ENCODE data around the gene PLEKHH1.

PLEKHH1 gene

DNA sequence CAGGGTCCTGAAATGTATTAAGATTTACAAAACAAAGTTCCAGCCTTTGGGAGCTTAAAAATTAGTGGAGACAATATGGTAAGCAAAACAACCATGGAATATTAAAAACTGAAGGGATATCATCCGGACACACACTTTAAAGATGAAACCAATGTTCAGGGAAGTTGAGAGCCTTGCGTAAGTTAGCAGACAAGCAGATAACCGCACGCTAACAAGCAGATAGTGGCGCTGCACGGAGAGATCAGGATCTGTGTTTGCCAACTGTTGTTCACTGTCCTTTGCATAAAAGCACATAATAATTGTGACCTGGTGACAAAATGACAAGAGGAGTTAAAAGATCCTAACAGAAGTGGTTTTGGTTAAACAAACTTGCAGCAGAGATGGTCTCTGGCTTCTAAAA lies 30.2 kb upstream of the PLEKHH1 start:
- Histone ChIP-seq H2BK120ac (ENCODE audit: low read depth, low read length) (no peak overlapping the region), H3K18ac (ENCODE audit: low read length) (no peak overlapping the region), H3K79me2 (ENCODE audit: control insufficient read depth, insufficient read depth, low read length) (no peaks in the 10 kb centered on the region), H3K27me3 (ENCODE audit: insufficient read depth, low read length, poor library complexity) (no peaks in the 10 kb centered on the region), H3K56ac (ENCODE audit: low read length) (no peak overlapping the region), H3K4me2 (ENCODE audit: low read length) (no peak overlapping the region), H3K4me3 (ENCODE audit: low read length) (no peak overlapping the region), H2AK5ac (ENCODE audit: low read length) (no peak overlapping the region), H3K4ac (ENCODE audit: low read depth, low read length) (no peak overlapping the region), H3K4me1 (ENCODE audit: control insufficient read depth, low read depth, low read length) (no peaks in the 10 kb centered on the region), H3K27ac (ENCODE audit: low read depth, low read length) (no peak overlapping the region), H2BK5ac (ENCODE audit: low read length) (no peak overlapping the region), H3K36me3 (ENCODE audit: control insufficient read depth, insufficient read depth, low read length) (no peaks in the 10 kb centered on the region), H3K23ac (ENCODE audit: low read length) (no peak overlapping the region), H3K9ac (ENCODE audit: low read length) (no peak overlapping the region), H4K8ac (ENCODE audit: low read depth, low read length) (no peak overlapping the region), H3K79me1 (ENCODE audit: low read length) (no peaks in the 10 kb centered on the region), H2BK15ac (replicated peaks; ENCODE audit: low read depth) (no peak overlapping the region), H4K5ac (ENCODE audit: low read length) (no peak overlapping the region)
- no peak for DNase-seq
- WGBS (ENCODE audit: extremely low coverage, insufficient coverage, low lambda C conversion rate): no CpG with 5 or more reads among the region's 6 CpGs

DNA sequence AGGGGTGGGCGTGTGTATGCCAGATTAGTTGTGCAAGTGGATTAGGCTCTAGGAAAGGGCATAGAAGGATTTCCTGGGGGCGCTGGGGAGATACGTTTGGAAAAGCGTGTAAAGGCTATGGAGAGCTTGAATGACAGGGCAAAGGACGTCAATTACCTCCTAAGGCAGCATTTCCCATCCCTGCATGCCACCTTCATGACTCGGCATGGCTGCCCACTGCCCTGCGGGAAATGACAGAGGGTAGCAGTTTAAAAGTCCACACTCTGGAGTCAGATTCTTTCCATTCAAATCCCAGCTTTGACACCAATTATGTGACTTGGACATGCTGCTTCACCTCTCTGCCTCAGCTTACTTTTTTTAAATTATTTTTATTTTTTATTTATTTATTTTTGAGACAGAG lies 29.8 kb upstream of the PLEKHH1 start:
- no peak overlapping the region for H3K18ac ChIP-seq (ENCODE audit: low read length)
- no peaks in the 10 kb centered on the region for H3K79me1 ChIP-seq (ENCODE audit: low read length)
- no peak overlapping the region for H2AK5ac ChIP-seq (ENCODE audit: low read length)
- H2BK15ac ChIP-seq (replicated peaks; ENCODE audit: low read depth): no peak overlapping the region
- WGBS (ENCODE audit: extremely low coverage, insufficient coverage, low lambda C conversion rate): no CpG with 5 or more reads among the region's 7 CpGs
- H3K4me3 ChIP-seq (ENCODE audit: low read length): no peak overlapping the region
- DNase-seq: no peak
- H3K79me2 ChIP-seq (ENCODE audit: control insufficient read depth, insufficient read depth, low read length): no peaks in the 10 kb centered on the region
- no peak overlapping the region for H3K9ac ChIP-seq (ENCODE audit: low read length)
- no peaks in the 10 kb centered on the region for H3K4me1 ChIP-seq (ENCODE audit: control insufficient read depth, low read depth, low read length)
- H2BK5ac ChIP-seq (ENCODE audit: low read length): no peak overlapping the region
- no peak overlapping the region for H2BK120ac ChIP-seq (ENCODE audit: low read depth, low read length)
- H3K36me3 ChIP-seq (ENCODE audit: control insufficient read depth, insufficient read depth, low read length): no peaks in the 10 kb centered on the region
- no peak overlapping the region for H3K56ac ChIP-seq (ENCODE audit: low read length)
- H3K23ac ChIP-seq (ENCODE audit: low read length): no peak overlapping the region
- no peak overlapping the region for H3K4me2 ChIP-seq (ENCODE audit: low read length)
- no peak overlapping the region for H3K27ac ChIP-seq (ENCODE audit: low read depth, low read length)
- H4K8ac ChIP-seq (ENCODE audit: low read depth, low read length): no peak overlapping the region
- no peak overlapping the region for H3K4ac ChIP-seq (ENCODE audit: low read depth, low read length)
- no peaks in the 10 kb centered on the region for H3K27me3 ChIP-seq (ENCODE audit: insufficient read depth, low read length, poor library complexity)
- H4K5ac ChIP-seq (ENCODE audit: low read length): no peak overlapping the region

DNA sequence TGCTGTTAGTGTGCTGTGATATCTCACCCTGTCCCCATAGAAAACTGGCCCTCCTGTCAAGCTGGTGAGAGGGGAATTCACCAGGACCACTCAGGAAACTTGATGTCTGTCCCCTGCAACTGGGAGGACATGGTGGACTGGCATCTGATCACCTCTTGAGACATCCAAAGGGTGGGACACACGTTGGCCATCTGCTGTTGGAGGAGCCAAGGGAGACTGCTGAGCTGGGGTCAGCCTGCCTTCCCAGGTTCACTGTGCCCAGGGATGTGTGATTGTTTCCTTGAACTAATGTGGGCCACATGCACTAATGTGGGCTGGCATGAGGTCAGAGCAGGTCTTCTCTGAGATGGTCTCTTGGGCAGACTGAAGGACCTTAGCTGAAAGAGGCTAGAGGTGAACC lies 27.8 kb upstream of the PLEKHH1 start:
- DNase-seq: no peak
- Histone ChIP-seq H3K56ac (ENCODE audit: low read length) (no peak overlapping the region), H3K79me1 (ENCODE audit: low read length) (no peaks in the 10 kb centered on the region), H4K8ac (ENCODE audit: low read depth, low read length) (no peak overlapping the region), H3K23ac (ENCODE audit: low read length) (no peak overlapping the region), H4K5ac (ENCODE audit: low read length) (no peak overlapping the region), H3K18ac (ENCODE audit: low read length) (no peak overlapping the region), H3K27ac (ENCODE audit: low read depth, low read length) (no peak overlapping the region), H2BK5ac (ENCODE audit: low read length) (no peak overlapping the region), H3K36me3 (ENCODE audit: control insufficient read depth, insufficient read depth, low read length) (no peaks in the 10 kb centered on the region), H3K4me1 (ENCODE audit: control insufficient read depth, low read depth, low read length) (no peaks in the 10 kb centered on the region), H3K79me2 (ENCODE audit: control insufficient read depth, insufficient read depth, low read length) (no peaks in the 10 kb centered on the region), H3K9ac (ENCODE audit: low read length) (no peak overlapping the region), H3K27me3 (ENCODE audit: insufficient read depth, low read length, poor library complexity) (no peaks in the 10 kb centered on the region), H2BK120ac (ENCODE audit: low read depth, low read length) (no peak overlapping the region), H3K4me3 (ENCODE audit: low read length) (no peak overlapping the region), H2AK5ac (ENCODE audit: low read length) (no peak overlapping the region), H3K4me2 (ENCODE audit: low read length) (no peak overlapping the region), H3K4ac (ENCODE audit: low read depth, low read length) (no peak overlapping the region), H2BK15ac (replicated peaks; ENCODE audit: low read depth) (no peak overlapping the region)
- WGBS (ENCODE audit: extremely low coverage, insufficient coverage, low lambda C conversion rate): no CpG with 5 or more reads among the region's 1 CpG

- no CpG with 5 or more reads among the region's 3 CpGs for WGBS (ENCODE audit: extremely low coverage, insufficient coverage, low lambda C conversion rate)
- DNase-seq: no peak
Measured at GRCh38 chr14:67508956-67509355, 24.1 kb upstream of the PLEKHH1 start.

GRCh38 chr14:67510121-67510520 lies 23.0 kb upstream of the PLEKHH1 start:
- no peak overlapping the region for H3K4me2 ChIP-seq (ENCODE audit: low read length)
- DNase-seq: no peak
- H3K36me3 ChIP-seq (ENCODE audit: control insufficient read depth, insufficient read depth, low read length): no peaks in the 10 kb centered on the region
- no peaks in the 10 kb centered on the region for H3K79me2 ChIP-seq (ENCODE audit: control insufficient read depth, insufficient read depth, low read length)
- no peaks in the 10 kb centered on the region for H3K79me1 ChIP-seq (ENCODE audit: low read length)
- no peaks in the 10 kb centered on the region for H3K4me1 ChIP-seq (ENCODE audit: control insufficient read depth, low read depth, low read length)
- H4K5ac ChIP-seq (ENCODE audit: low read length): no peak overlapping the region
- no peak overlapping the region for H2AK5ac ChIP-seq (ENCODE audit: low read length)
- no peak overlapping the region for H2BK15ac ChIP-seq (replicated peaks; ENCODE audit: low read depth)
- H3K18ac ChIP-seq (ENCODE audit: low read length): no peak overlapping the region
- no peak overlapping the region for H2BK120ac ChIP-seq (ENCODE audit: low read depth, low read length)
- no peak overlapping the region for H4K8ac ChIP-seq (ENCODE audit: low read depth, low read length)
- no CpG with 5 or more reads among the region's 2 CpGs for WGBS (ENCODE audit: extremely low coverage, insufficient coverage, low lambda C conversion rate)
- no peak overlapping the region for H3K4me3 ChIP-seq (ENCODE audit: low read length)
- H3K27me3 ChIP-seq (ENCODE audit: insufficient read depth, low read length, poor library complexity): peaks cover 4% of the 10 kb centered on the region
- H2BK5ac ChIP-seq (ENCODE audit: low read length): no peak overlapping the region
- no peak overlapping the region for H3K23ac ChIP-seq (ENCODE audit: low read length)
- no peak overlapping the region for H3K56ac ChIP-seq (ENCODE audit: low read length)
- H3K9ac ChIP-seq (ENCODE audit: low read length): no peak overlapping the region
- no peak overlapping the region for H3K4ac ChIP-seq (ENCODE audit: low read depth, low read length)
- no peak overlapping the region for H3K27ac ChIP-seq (ENCODE audit: low read depth, low read length)

More at GRCh38 chr14:67508956-67509355, 24.1 kb upstream of the PLEKHH1 start:
- Histone ChIP-seq H2BK120ac (ENCODE audit: low read depth, low read length) (no peak overlapping the region), H2AK5ac (ENCODE audit: low read length) (no peak overlapping the region), H4K5ac (ENCODE audit: low read length) (no peak overlapping the region), H3K27ac (ENCODE audit: low read depth, low read length) (no peak overlapping the region), H3K4me3 (ENCODE audit: low read length) (no peak overlapping the region), H3K4me1 (ENCODE audit: control insufficient read depth, low read depth, low read length) (no peaks in the 10 kb centered on the region), H3K79me1 (ENCODE audit: low read length) (no peaks in the 10 kb centered on the region), H3K9ac (ENCODE audit: low read length) (no peak overlapping the region), H3K56ac (ENCODE audit: low read length) (no peak overlapping the region), H3K23ac (ENCODE audit: low read length) (no peak overlapping the region), H3K36me3 (ENCODE audit: control insufficient read depth, insufficient read depth, low read length) (no peaks in the 10 kb centered on the region), H2BK15ac (replicated peaks; ENCODE audit: low read depth) (no peak overlapping the region), H4K8ac (ENCODE audit: low read depth, low read length) (no peak overlapping the region), H3K4me2 (ENCODE audit: low read length) (no peak overlapping the region), H3K79me2 (ENCODE audit: control insufficient read depth, insufficient read depth, low read length) (no peaks in the 10 kb centered on the region), H3K4ac (ENCODE audit: low read depth, low read length) (no peak overlapping the region), H3K18ac (ENCODE audit: low read length) (no peak overlapping the region), H2BK5ac (ENCODE audit: low read length) (no peak overlapping the region), H3K27me3 (ENCODE audit: insufficient read depth, low read length, poor library complexity) (no peaks in the 10 kb centered on the region)

DNA sequence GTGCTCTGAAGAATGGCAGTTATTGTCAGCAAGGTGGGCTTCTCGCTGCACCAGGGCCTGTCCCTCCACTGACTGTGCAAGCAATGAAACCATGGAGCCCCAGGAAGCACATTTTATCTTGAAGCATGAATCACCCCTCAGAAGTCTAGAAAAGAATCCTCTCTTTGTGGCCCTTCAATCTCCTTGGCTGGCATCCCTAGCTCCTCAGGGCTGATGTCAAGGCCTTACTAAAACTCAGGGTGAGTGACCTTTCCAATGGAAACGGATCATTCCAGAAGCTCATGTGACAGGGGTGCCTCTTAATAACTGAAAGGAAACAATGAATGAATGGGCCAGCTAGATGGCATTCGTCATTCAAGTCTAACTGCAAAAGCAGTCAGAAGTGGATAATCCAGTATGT lies 22.3 kb upstream of the PLEKHH1 start:
- Histone ChIP-seq H3K79me2 (ENCODE audit: control insufficient read depth, insufficient read depth, low read length) (no peaks in the 10 kb centered on the region), H4K5ac (ENCODE audit: low read length) (no peak overlapping the region), H3K4ac (ENCODE audit: low read depth, low read length) (no peak overlapping the region), H3K36me3 (ENCODE audit: control insufficient read depth, insufficient read depth, low read length) (no peaks in the 10 kb centered on the region), H4K8ac (ENCODE audit: low read depth, low read length) (no peak overlapping the region), H2AK5ac (ENCODE audit: low read length) (no peak overlapping the region), H3K4me3 (ENCODE audit: low read length) (no peak overlapping the region), H3K4me2 (ENCODE audit: low read length) (no peak overlapping the region), H3K4me1 (ENCODE audit: control insufficient read depth, low read depth, low read length) (no peaks in the 10 kb centered on the region), H3K9ac (ENCODE audit: low read length) (no peak overlapping the region), H3K27ac (ENCODE audit: low read depth, low read length) (no peak overlapping the region), H2BK120ac (ENCODE audit: low read depth, low read length) (no peak overlapping the region), H3K79me1 (ENCODE audit: low read length) (no peaks in the 10 kb centered on the region), H3K18ac (ENCODE audit: low read length) (no peak overlapping the region), H3K56ac (ENCODE audit: low read length) (no peak overlapping the region), H2BK15ac (replicated peaks; ENCODE audit: low read depth) (no peak overlapping the region), H3K27me3 (ENCODE audit: insufficient read depth, low read length, poor library complexity) (peaks cover 9% of the 10 kb centered on the region), H2BK5ac (ENCODE audit: low read length) (no peak overlapping the region), H3K23ac (ENCODE audit: low read length) (no peak overlapping the region)
- WGBS (ENCODE audit: extremely low coverage, insufficient coverage, low lambda C conversion rate): no CpG with 5 or more reads among the region's 3 CpGs
- DNase-seq: no peak
